HCT116 (cell line): ENCODE results near the gene MICAL3.

Experiments
- CTCF ChIP-seq, 3 experiments: fragments of 200-600 bp in 1 of 3; sonication (generic) in 1 of 3; IDR thresholded peaks in 2 of 3; conservative IDR thresholded peaks in 1 of 3; 2 replicates each; pipeline ENCODE4 v1.5.1; 2012 to 2017; ENCODE audit warnings: low read depth in 2 of 3, low read length in 2 of 3, antibody characterized with exemption in 1 of 3, borderline replicate concordance in 1 of 3, control low read depth in 1 of 3, mild to moderate bottlenecking in 1 of 3, mixed read lengths in 1 of 3, mixed run types in 1 of 3, moderate library complexity in 1 of 3; ENCODE audit not compliant: insufficient read depth in 1 of 3
- EGR1 ChIP-seq: IDR thresholded peaks from 2 replicates; pipeline ENCODE4 v1.6.1; 2012; ENCODE audit warnings: low read depth
- ELF1 ChIP-seq: IDR thresholded peaks from 2 replicates; pipeline ENCODE4 v1.6.1; 2012; ENCODE audit warnings: low read depth, borderline replicate concordance
- EZH2 ChIP-seq: fragments of 200-600 bp; sonication (generic); IDR thresholded peaks from 2 replicates; pipeline ENCODE4 v1.6.1; 2017; ENCODE audit warnings: antibody characterized with exemption, mixed run types
- MAX ChIP-seq: IDR thresholded peaks from 2 replicates; pipeline ENCODE4 v1.6.1; 2012
- POLR2A ChIP-seq: IDR thresholded peaks from 2 replicates; pipeline ENCODE4 v1.7.0; 2011; ENCODE audit warnings: borderline replicate concordance; ENCODE audit not compliant: insufficient read depth, insufficient read length; ENCODE audit errors: extremely low read depth
- POLR2AphosphoS5 ChIP-seq: IDR thresholded peaks from 2 replicates; pipeline ENCODE4 v1.6.1; 2011; ENCODE audit warnings: mild to moderate bottlenecking, low read depth, low read length, moderate library complexity
- RAD21 ChIP-seq: IDR thresholded peaks from 2 replicates; pipeline ENCODE4 v1.6.1; 2012; ENCODE audit warnings: low read depth, mild to moderate bottlenecking
- SRF ChIP-seq: IDR thresholded peaks from 2 replicates; pipeline ENCODE4 v1.6.1; 2012; ENCODE audit warnings: low read depth
- TCF7L2 ChIP-seq: IDR thresholded peaks from 2 replicates; pipeline ENCODE4 v1.7.0; 2011; ENCODE audit warnings: borderline replicate concordance, inconsistent platforms; ENCODE audit not compliant: insufficient read depth, insufficient read length; ENCODE audit errors: extremely low read depth
- ZBTB33 ChIP-seq: IDR thresholded peaks from 2 replicates; pipeline ENCODE4 v1.6.1; 2011; ENCODE audit warnings: mild to moderate bottlenecking, low read length, moderate library complexity; ENCODE audit not compliant: insufficient replicate concordance; ENCODE audit errors: extremely low read depth
- ZFX ChIP-seq: fragments of 450-650 bp; IDR thresholded peaks from 2 replicates; pipeline ENCODE4 v1.6.1; 2017
- ZNF274 ChIP-seq: fragments of 200-500 bp; sonication (Bioruptor generic); IDR thresholded peaks from 2 replicates; pipeline ENCODE4 v1.6.1; 2014; ENCODE audit warnings: mild to moderate bottlenecking, low read depth, low read length, inconsistent platforms

- TF ChIP-seq RAD21 (peak; percentile 43; the same call in 1 of the 2 replicates), ELF1 (no peak), MAX (no peak), EZH2 (no peak), CTCF (IDR thresholded peaks at IDR 0.05 in 2 of 3, conservative IDR thresholded peaks at IDR 0.05 in 1 of 3; ENCODE audit: borderline replicate concordance in 1 of 3, insufficient read depth in 1 of 3, low read depth in 2 of 3, low read length in 2 of 3) (peak in 2 of 3 experiments; percentile 45 to 48; a peak in 3 of 6 replicates), POLR2A (no peak), EGR1 (no peak), POLR2AphosphoS5 (no peak), ZNF274 (no peak), SRF (no peak), ZFX (no peak), ZBTB33 (no peak), TCF7L2 (no peak)
Observed at GRCh38 chr22:17754233-17754925, 270.0 kb downstream of the MICAL3 start.
